HG03139 (cell line): ENCODE data around the gene AGFG1.

Experiments
- ATAC-seq: cut with Tn5 transposase; IDR thresholded peaks from one replicate; pipeline ENCODE4 v1.9.1; 2021; ENCODE audit not compliant: unreplicated experiment

AGFG1 gene

DNA sequence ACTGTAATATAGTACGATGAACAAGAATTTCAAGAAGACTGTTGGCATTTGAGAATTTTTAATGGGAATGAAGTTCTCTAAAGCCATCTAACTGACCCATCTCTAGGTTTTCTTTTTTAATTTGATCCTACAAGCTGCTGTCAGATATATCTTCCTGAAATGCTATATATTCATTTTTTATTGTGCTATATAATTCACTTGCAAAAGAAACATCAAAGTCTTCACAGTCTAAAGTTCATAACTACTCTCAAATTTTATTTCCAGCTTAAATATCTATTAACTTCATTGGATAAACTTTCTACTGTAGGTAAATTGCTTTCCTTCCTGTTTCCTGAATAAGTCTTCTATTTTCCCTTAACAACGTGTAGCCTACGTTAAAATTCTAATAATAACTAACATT, 130.4 kb downstream of the AGFG1 start:
- no peak for ATAC-seq

GRCh38 chr2:227606476-227606875, 134.5 kb downstream of the AGFG1 start:
- no peak for ATAC-seq

GRCh38 chr2:227607941-227608340, 136.0 kb downstream of the AGFG1 start:
- no peak for ATAC-seq

- no peak for ATAC-seq
Measured at GRCh38 chr2:227608561-227609338, 136.8 kb downstream of the AGFG1 start.

DNA sequence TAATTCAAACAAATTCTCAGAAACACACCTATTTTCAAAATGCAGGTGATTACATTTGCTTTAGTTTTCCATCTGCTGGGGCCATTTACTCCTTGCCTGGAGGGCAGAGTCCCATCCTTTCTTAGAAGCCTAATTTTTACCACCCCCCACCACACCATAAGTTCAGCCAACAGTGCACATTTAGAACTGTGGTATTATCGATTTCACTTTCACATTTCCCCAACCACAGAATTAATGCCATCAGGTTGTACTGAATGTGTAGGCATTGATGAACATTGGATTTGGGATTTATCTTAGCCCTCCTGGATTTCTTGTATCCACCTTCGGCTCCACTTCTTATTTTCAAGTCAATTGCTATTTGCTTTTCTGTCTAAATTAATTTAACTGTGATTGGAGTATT, 138.2 kb downstream of the AGFG1 start:
- no peak for ATAC-seq
